GM19463 (cell line): ENCODE measurements around the gene UROC1.

Source experiments
- ATAC-seq: cut with Tn5 transposase; IDR thresholded peaks from one replicate; pipeline ENCODE4 v1.9.1; 2021; ENCODE audit warnings: mild to moderate bottlenecking, moderate library complexity; ENCODE audit not compliant: unreplicated experiment

UROC1 gene

DNA sequence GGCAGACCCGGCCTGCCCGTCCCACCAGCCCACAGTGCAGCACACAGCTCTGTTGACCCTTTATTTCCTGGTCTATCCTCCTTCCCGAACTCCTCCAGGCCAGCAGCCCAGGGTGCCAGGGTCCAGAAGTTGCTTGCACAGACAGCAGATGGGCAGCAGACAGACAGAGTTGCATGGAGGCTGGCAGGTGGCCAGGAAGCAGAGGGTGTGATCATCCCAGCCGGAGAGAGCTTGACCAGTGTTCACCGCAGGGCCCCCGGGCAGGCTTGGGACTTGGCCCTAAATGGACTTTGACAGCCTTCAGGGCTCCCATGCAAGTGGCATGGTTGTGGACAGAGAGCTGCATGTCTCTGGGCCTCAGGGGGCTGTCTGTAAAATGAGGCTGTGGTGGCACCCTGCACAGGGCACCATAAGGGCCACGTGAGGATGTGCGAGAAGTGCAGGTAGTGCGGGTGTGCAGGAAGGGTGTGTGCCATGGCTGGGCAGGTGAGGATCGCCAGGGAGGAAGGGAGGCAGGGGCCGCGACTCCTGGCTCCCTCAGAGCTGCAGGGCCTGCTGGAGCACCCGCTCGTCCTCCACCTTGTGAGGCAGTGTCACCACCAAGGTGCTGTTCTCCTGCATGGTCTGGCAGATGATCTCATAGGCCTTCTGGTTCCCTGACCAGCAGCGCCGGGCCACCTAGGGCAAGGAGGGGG lies 35.6 kb downstream of the UROC1 start:
- ATAC-seq: no peak

DNA sequence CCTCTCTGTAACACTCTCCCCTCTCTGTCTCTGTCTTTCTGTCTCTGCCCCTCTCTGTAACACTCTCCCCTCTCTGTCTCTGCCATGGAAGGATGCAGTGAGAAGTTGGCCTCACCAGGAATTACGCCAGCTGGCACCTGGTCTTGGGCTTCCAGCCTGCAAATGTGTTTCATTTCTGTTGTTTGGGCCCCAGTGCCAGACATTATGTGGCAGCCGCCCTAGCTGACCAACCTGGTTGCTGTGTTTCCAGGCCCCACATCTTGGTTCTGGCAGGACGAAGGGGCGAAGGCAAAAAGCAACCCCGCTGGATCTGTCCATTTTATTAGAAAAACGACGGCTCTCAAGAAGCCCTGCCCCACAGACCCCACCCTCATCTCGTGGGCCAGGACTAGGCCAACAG lies 36.7 kb downstream of the UROC1 start:
- no peak for ATAC-seq

DNA sequence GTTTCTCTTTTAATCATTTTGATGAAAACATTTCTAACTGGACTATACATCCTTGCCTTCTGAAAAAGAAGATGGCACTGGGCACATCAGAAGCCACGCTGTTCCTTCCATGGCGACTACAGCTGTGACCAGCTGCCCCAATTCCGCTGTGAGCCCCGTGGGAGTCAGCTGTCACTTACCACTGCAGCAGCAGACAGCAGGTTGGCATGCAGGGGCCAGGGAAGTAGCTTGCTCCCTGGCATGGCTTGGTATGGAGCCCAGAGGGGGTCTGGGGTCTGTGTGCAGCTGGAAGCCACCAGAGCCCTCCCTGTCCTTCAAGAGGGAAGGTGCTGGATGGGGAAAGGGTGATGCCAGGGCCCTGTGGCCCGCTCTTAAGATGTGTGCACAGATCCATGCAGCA lies 37.4 kb downstream of the UROC1 start:
- no peak for ATAC-seq

GRCh38 chr3:126479642-126480041 lies 37.9 kb downstream of the UROC1 start:
- no peak for ATAC-seq

DNA sequence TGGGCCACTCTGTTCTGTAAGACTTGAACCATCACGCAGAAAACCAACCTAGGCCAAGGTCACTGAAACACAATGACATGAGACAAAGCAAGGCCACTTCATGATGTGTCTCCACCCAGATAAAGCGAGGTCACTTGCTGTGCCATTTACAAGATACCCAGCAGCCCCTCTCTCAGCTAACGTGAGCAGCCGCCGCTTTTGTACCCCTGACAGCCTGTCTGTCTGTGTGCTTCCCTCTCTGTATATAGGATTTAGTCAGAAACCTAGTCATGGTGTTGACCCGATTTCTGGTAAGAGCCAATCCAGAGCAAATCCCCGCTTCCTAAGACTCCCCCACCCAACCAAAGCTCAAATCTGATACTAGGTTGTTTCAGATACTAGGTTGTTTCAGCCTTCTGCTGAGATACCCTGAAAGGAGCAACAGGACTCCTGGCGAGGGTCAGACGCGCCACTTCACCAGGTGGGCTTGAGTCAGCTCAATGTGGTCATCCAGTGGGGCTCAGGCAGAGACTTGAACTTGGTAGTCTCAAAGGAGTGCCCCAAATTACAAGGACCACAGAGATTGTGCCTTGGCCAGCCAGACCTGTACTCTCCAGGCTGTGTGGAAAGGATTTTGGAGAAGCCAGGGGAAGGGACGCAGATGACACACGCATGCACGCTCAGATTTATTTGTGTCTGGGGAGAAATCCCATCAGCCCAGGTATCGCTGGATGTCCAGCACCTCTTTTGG lies 38.8 kb downstream of the UROC1 start:
- ATAC-seq: no peak

GRCh38 chr3:126477061-126477380 lies 40.6 kb downstream of the UROC1 start:
- ATAC-seq: no peak

DNA sequence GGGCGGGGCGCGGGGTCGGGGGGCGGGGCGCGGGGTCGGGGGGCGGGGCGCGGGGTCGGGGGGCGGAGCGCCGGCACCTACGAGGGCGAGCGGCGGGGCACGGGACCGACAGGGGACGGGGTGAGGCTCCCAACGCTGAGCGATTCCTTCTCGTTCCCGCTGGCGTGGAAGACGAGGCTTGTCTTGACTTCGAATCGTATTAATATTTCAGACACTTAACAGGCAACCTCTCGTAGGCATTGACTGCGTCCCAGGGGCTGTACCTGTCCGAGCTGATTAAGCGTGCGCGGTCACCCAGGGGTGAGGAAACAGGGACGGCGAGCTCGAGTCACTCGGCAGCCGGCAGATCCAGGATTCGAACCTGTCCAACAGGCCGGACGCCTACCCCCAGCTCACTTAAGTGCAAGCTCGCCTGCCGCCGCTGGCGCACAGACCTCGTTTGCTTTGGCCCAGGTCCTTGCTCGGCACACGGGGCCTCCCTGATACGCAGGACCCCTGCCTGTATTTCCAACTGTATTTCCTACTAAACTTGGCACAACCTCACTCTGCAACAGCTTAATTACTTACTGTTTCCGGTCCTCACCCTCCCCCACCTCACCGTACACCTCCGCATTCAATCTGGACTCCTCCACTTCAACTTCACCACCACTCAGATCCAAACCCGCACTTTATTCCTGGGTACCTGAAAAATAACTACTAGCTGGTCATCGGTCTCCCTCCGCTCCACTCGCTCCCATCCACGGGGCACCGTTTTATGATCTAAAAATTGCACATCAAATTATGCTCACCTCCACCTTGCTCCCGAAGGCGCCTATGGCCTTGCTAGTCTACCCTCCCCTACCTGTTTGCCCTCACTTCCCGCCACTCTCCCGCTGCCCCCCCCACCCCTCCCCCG lies 41.2 kb downstream of the UROC1 start:
- ATAC-seq: peak; percentile 20

DNA sequence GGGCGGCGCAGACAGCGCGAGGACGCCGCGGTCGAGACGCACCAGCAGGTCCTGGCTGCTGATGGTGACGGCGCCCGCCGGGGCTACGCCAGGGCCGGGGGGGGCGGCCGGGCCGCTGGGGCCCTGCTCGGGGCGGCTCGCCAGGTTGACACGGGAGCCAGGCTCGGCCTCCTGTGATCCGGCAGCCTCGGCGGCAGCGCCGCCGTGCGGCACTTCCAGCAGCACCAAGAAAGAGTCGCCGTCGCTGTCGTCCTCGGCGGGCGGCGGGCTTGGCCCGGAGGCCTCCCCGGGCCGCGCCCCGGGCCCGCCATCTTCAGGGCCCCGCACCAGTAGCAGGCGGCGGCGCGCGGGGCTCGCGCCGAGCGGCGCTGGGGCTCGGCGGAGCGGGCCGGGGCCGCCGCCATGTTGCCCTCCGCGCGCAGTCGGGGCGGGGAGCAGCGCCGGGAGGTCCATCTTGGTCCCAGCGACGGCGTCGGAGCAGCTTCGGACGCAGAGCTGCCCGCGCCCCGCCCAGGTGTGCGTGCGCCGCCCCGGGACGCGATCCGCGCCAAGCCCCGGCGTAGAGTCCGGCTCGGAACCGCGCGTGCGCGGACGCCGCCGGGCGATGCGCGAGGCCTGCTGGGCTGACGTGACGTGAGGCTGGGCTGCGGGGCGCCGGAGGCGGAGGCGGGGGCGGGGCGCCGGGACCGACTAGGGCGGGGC lies 42.0 kb downstream of the UROC1 start, which contains the start of gene ZXDC:
TSS of gene ZXDC (minus strand) at position 479 of the 702 bp plus-strand sequence. CDS start at position 453, 26 bp downstream.
- ATAC-seq: peak; percentile 81

DNA sequence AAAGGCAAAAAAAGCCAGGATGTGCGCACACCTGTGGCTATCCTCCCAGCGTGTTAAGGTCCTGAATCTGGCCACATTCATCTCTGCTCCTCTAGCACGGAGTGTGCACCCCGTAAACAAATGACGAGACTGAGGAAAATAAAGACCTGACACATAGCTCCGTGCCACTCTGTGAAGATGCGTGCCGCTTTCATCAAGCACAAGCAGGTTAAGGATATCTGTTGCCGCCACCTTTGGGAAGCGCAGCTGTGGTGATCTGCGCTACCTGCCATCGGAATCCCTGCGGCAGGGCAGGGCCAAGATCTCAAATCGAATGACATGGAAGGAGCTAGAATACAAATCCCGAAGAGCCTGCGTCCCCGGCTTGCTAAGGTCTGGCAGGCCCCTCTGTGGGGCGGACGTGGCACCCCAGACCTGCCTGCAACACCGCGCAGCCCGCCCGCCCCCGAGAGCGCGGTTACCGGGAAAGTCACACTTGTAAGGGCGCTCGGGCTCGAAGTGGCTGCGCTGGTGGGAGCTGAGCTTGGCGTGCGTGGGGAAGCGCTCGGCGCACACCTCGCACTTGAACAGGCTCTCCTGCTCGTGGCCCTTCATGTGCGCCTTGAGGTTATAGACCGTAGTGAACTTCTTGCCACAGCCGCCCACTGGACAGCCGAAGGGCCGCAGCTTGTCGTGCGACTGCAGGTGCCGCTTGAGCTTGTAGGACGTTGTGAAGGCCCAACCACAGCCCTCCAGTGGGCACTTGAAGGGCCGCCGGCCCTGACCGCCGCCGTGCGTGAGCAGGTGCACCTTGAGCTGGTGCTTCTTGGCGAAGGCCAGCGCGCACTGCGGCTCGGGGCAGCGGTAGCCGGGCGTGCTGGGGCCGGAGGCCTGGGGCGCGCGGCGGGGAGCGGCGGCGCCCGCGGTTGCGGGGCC lies 42.8 kb downstream of the UROC1 start:
- peak; percentile 9 for ATAC-seq

DNA sequence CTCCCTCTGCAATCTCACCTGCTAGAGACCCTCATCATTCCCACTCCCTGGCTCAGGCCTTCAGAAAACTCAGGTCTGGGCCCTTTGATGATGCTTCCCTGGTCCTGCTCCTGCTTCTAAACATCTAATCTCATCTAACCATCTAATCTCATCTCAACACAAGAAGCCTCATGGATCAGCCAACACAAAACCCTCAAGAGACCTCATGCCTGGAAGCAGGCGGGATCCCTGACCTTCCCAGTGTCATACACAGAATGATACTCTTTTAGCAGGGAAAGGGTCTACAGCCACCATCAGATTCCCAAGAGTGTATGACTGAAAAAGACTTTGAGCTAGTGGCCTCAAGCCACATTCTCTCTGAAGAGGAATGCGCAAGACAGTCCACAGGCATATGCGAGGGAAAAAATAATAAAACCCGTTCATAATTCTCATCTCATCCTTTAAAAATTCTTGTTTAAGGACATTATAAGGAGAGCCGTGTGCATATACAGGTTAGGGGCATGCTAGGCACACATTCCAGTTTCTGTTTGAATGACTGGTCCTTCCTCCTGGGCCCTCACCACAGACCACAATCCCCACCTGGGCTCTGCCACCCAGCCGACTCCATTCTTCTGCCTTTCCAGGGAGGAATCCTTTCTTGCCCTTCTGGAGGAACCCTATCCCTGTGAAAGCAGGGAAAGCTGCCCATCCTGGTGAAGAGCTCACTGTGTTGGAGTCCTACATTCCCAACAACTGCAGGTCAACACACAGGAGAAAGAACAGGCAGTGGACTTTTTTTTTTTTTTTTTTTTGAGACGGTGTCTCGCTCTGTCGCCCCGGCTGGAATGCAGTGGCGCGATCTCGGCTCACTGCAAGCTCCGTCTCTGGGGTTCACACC lies 44.0 kb downstream of the UROC1 start:
- ATAC-seq: no peak

DNA sequence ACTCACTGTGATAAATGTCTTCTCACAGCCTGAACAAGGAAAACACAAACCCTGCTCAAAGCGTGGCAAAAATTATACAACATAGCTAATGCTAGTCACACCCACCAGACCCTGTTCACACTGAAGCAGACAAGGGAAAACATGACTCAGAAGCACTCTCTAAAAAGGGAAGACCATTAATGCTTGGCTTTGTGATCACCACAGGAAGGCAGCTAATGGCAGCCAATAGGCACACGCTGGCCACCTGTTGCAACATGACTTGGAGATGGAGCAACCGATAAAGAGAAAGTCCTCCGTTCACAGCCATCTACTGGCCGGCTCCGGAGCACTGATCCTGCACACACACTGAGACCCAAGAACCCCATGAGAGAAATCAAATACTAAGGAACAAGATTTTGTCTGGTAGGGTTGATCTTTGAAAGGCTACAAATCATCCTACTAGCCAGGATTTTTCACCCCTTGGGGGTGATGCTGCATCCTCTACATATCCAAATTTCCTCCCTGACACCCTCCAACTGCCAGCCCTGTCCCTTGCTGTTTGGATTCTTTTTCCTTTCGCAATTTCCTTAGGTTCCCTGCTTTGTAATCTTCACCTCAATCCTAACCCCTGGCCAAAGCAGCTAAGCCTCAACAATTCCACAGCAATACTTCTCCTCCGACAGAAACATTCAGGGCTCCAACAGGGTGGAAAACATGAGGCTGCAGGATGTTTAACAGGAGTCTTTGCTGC lies 45.1 kb downstream of the UROC1 start:
- no peak for ATAC-seq

DNA sequence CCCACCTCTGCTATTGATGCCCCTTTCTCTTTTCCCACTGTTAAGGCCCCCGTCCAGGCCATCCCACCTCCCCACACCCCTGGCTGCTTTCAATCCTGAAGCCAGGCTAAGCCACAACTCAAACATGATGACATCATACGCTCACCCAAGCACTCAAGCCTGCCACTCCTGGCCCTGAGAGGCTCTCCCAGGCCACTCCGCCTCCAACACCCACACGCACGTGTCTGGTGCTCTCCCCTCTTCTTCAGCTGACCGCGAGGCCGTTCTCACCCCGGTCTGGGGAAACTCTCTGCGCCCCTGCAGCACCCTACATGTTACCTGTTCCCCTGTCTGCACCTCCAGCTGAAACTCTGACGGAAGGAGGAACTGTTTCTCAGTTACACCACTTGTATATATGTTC lies 48.1 kb downstream of the UROC1 start:
- ATAC-seq: no peak

- no peak for ATAC-seq
These were observed 49.3 kb downstream of the UROC1 start for GRCh38 chr3:126468028-126468891.

GRCh38 chr3:126467611-126467955 lies 50.0 kb downstream of the UROC1 start:
- ATAC-seq: no peak

- ATAC-seq: no peak
These were observed 50.5 kb downstream of the UROC1 start for GRCh38 chr3:126466886-126467610.

- no peak for ATAC-seq
These were observed 51.5 kb downstream of the UROC1 start for GRCh38 chr3:126465928-126466544.
